ENCODE data around the gene ABCG1.
"Not testable (repeated sequence)": the region's sequence is repeated elsewhere in the genome, so short reads cannot be mapped to it uniquely, and the experiment has no call there.

Gene ABCG1

DNA sequence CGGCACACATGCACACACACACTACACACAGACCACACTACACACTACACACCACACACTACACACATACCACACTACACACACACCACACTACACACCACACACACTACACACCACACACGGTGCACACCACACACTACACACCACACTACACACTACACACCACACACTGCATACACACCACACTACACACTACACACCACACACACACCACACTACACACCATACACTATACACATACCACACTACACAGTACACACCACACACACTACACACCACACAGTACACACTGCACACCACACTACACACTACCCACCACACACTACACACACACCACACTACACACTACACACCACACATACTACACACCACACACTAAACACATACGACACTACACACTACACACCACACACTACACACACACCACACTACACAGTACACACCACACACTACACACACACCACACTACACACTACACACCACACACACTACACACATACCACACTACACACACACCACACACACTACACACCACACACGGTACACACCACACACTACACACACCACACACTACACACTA is 73.7 kb downstream of the ABCG1 start:
- H3K27me3 ChIP-seq (ENCODE audit: control insufficient read depth, insufficient read depth, low read length); H3K36me3 ChIP-seq (ENCODE audit: insufficient read depth, low read length); H3K9me3 ChIP-seq (replicated peaks; ENCODE audit: low read length); H3K4me2 ChIP-seq (ENCODE audit: low read length); H3K4me3 ChIP-seq (ENCODE audit: low read length); H3K4me1 ChIP-seq (ENCODE audit: control insufficient read depth, insufficient read depth, low read length); H3K9ac ChIP-seq (ENCODE audit: low read depth, low read length): not testable (repeated sequence)

DNA sequence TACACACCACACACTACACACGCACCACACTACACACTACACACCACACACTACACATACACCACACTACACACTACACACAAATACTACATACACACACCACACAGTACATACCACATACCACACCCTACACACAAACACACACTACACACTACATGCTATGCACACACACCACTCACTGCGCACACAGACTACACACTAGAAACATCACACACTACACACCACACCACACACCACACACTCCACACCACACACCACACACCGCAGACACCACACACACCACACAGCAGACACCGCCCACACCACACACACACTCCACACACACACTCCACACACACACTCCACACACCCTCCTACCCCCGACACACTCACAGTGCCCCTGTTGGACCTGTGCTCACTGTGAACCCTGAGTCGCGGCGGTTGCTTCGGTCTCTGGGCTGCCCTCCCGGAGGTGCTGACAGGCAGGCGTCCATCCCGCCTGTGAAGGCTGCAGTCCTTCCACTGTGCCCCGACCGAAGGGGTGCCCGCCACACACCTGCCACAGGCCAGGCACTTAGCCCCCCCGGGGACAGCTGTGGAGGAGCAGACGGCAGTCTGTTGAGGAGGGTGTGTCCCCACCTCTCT is 74.8 kb downstream of the ABCG1 start:
- Histone ChIP-seq H3K36me3 (ENCODE audit: insufficient read depth, low read length) (no peaks in the 10 kb centered on the region), H3K4me3 (ENCODE audit: low read length) (no peak overlapping the region), H3K4me2 (ENCODE audit: low read length) (no peak overlapping the region), H3K4me1 (ENCODE audit: control insufficient read depth, insufficient read depth, low read length) (no peaks in the 10 kb centered on the region), H3K27me3 (ENCODE audit: control insufficient read depth, insufficient read depth, low read length) (peaks cover 4% of the 10 kb centered on the region), H3K9me3 (replicated peaks; ENCODE audit: low read length) (no peaks in the 10 kb centered on the region), H3K9ac (ENCODE audit: low read depth, low read length) (no peak overlapping the region)

DNA sequence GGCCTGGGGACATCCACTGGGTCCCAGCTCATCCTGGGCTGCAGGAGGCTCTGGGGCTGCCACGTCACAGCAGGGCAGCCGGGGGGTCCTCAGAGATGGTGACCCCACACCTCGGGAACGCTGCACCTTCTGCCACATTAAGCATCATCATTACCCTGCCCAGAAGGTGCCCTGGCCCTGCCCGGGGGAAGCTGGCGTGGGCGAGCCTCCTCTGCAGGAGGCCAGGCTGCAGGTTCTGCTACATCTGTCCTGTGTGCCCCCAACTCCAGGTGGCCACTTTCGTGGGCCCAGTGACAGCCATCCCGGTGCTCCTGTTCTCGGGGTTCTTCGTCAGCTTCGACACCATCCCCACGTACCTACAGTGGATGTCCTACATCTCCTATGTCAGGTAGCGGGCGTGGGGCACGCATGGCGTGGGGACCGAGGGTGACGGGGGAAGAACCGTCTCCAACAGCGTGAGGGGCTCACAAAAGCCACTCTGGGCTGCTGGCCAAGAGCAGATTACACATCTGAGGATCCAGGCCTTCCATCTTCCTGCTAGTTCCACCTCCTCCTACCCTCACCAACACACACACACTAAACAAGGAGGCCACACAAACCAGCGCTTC is 75.4 kb downstream of the ABCG1 start:
- peaks cover 4% of the 10 kb centered on the region for H3K27me3 ChIP-seq (ENCODE audit: control insufficient read depth, insufficient read depth, low read length)
- no peaks in the 10 kb centered on the region for H3K9me3 ChIP-seq (replicated peaks; ENCODE audit: low read length)
- no peaks in the 10 kb centered on the region for H3K36me3 ChIP-seq (ENCODE audit: insufficient read depth, low read length)
- no peak overlapping the region for H3K9ac ChIP-seq (ENCODE audit: low read depth, low read length)
- H3K4me1 ChIP-seq (ENCODE audit: control insufficient read depth, insufficient read depth, low read length): no peaks in the 10 kb centered on the region
- no peak overlapping the region for H3K4me2 ChIP-seq (ENCODE audit: low read length)
- no peak overlapping the region for H3K4me3 ChIP-seq (ENCODE audit: low read length)

DNA sequence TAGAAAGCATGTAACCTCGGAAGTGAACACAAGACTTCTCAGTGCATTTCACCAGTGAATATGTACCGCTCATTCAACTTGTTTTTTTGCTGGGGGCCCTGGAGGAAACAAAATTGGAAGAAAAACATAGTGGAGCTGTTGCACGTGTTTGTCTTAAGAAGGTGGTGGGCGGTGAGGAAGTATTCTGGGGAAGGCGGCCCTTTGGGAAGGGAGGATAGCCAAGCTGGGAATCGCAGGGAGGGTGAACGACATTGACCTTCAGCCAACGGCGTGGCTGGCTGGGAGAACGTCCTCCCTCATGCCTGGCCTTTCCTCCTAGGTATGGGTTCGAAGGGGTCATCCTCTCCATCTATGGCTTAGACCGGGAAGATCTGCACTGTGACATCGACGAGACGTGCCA is 76.9 kb downstream of the ABCG1 start:
- no peaks in the 10 kb centered on the region for H3K9me3 ChIP-seq (replicated peaks; ENCODE audit: low read length)
- H3K4me2 ChIP-seq (ENCODE audit: low read length): no peak overlapping the region
- no peak overlapping the region for H3K4me3 ChIP-seq (ENCODE audit: low read length)
- no peak overlapping the region for H3K9ac ChIP-seq (ENCODE audit: low read depth, low read length)
- H3K27me3 ChIP-seq (ENCODE audit: control insufficient read depth, insufficient read depth, low read length): peaks cover 4% of the 10 kb centered on the region
- no peaks in the 10 kb centered on the region for H3K4me1 ChIP-seq (ENCODE audit: control insufficient read depth, insufficient read depth, low read length)
- H3K36me3 ChIP-seq (ENCODE audit: insufficient read depth, low read length): no peaks in the 10 kb centered on the region

DNA sequence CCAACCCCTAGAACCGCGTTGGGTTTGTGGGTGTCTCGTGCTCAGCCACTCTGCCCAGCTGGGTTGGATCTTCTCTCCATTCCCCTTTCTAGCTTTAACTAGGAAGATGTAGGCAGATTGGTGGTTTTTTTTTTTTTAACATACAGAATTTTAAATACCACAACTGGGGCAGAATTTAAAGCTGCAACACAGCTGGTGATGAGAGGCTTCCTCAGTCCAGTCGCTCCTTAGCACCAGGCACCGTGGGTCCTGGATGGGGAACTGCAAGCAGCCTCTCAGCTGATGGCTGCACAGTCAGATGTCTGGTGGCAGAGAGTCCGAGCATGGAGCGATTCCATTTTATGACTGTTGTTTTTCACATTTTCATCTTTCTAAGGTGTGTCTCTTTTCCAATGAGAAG is 77.6 kb downstream of the ABCG1 start:
- Histone ChIP-seq H3K9me3 (replicated peaks; ENCODE audit: low read length) (no peaks in the 10 kb centered on the region), H3K9ac (ENCODE audit: low read depth, low read length) (no peak overlapping the region), H3K4me1 (ENCODE audit: control insufficient read depth, insufficient read depth, low read length) (no peaks in the 10 kb centered on the region), H3K4me2 (ENCODE audit: low read length) (no peak overlapping the region), H3K27me3 (ENCODE audit: control insufficient read depth, insufficient read depth, low read length) (peaks cover 4% of the 10 kb centered on the region), H3K36me3 (ENCODE audit: insufficient read depth, low read length) (no peaks in the 10 kb centered on the region), H3K4me3 (ENCODE audit: low read length) (no peak overlapping the region)

DNA sequence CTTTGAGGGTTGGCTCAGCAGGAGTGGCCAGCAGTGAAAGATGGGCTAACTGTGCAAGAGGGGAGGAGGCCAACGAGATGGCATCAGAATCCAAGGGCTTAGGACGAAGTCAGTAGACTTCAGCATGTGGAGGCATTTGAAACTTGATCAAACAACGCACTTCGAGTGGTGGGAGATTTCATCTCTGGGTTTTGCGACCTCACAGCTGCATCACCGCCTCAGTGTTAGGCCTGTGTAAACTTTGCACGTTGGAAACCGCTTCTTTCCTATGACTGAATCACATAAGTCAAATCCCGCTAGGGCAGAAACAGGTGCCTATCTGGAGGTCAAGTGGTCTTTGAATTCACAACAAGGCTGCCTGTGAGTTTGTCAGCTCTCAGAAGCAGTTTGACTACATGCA is 78.4 kb downstream of the ABCG1 start:
- H3K27me3 ChIP-seq (ENCODE audit: control insufficient read depth, insufficient read depth, low read length): peaks cover 8% of the 10 kb centered on the region
- H3K9ac ChIP-seq (ENCODE audit: low read depth, low read length): no peak overlapping the region
- H3K4me2 ChIP-seq (ENCODE audit: low read length): no peak overlapping the region
- no peak overlapping the region for H3K4me3 ChIP-seq (ENCODE audit: low read length)
- H3K4me1 ChIP-seq (ENCODE audit: control insufficient read depth, insufficient read depth, low read length): no peaks in the 10 kb centered on the region
- no peaks in the 10 kb centered on the region for H3K36me3 ChIP-seq (ENCODE audit: insufficient read depth, low read length)
- no peaks in the 10 kb centered on the region for H3K9me3 ChIP-seq (replicated peaks; ENCODE audit: low read length)

DNA sequence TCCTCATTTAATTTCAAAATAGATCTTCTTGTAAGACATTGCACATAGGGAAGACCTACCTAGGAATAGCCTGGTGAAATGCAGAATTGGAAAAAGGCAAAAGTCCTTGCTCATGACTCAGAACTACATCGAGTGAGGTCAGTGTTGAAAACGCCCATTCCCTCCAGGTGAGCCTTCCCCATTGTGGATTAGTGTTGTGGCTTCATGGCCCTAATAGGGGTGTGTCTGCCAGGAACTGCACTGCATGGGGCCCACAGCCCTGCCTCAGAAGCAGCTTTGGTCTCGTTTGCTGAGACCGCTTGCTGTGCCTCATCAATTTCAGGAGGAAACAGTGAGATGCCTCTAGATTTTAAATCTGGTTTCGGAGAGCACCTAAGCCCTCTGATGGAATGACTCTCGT is 79.3 kb downstream of the ABCG1 start:
- H3K36me3 ChIP-seq (ENCODE audit: insufficient read depth, low read length): no peaks in the 10 kb centered on the region
- no peak overlapping the region for H3K9ac ChIP-seq (ENCODE audit: low read depth, low read length)
- H3K9me3 ChIP-seq (replicated peaks; ENCODE audit: low read length): no peaks in the 10 kb centered on the region
- H3K27me3 ChIP-seq (ENCODE audit: control insufficient read depth, insufficient read depth, low read length): peaks cover 11% of the 10 kb centered on the region
- no peak overlapping the region for H3K4me2 ChIP-seq (ENCODE audit: low read length)
- H3K4me3 ChIP-seq (ENCODE audit: low read length): no peak overlapping the region
- H3K4me1 ChIP-seq (ENCODE audit: control insufficient read depth, insufficient read depth, low read length): no peaks in the 10 kb centered on the region

GRCh38 chr21:42298657-42299056 is 79.7 kb downstream of the ABCG1 start:
- no peaks in the 10 kb centered on the region for H3K36me3 ChIP-seq (ENCODE audit: insufficient read depth, low read length)
- no peak overlapping the region for H3K4me3 ChIP-seq (ENCODE audit: low read length)
- H3K27me3 ChIP-seq (ENCODE audit: control insufficient read depth, insufficient read depth, low read length): peaks cover 15% of the 10 kb centered on the region
- no peak overlapping the region for H3K4me2 ChIP-seq (ENCODE audit: low read length)
- no peaks in the 10 kb centered on the region for H3K4me1 ChIP-seq (ENCODE audit: control insufficient read depth, insufficient read depth, low read length)
- H3K9me3 ChIP-seq (replicated peaks; ENCODE audit: low read length): no peaks in the 10 kb centered on the region
- H3K9ac ChIP-seq (ENCODE audit: low read depth, low read length): no peak overlapping the region

GRCh38 chr21:42299324-42300044 is 80.5 kb downstream of the ABCG1 start:
- Histone ChIP-seq H3K9ac (ENCODE audit: low read depth, low read length) (no peak overlapping the region), H3K4me3 (ENCODE audit: low read length) (no peak overlapping the region), H3K9me3 (replicated peaks; ENCODE audit: low read length) (no peaks in the 10 kb centered on the region), H3K27me3 (ENCODE audit: control insufficient read depth, insufficient read depth, low read length) (peaks cover 18% of the 10 kb centered on the region), H3K36me3 (ENCODE audit: insufficient read depth, low read length) (no peaks in the 10 kb centered on the region), H3K4me1 (ENCODE audit: control insufficient read depth, insufficient read depth, low read length) (no peaks in the 10 kb centered on the region), H3K4me2 (ENCODE audit: low read length) (no peak overlapping the region)

DNA sequence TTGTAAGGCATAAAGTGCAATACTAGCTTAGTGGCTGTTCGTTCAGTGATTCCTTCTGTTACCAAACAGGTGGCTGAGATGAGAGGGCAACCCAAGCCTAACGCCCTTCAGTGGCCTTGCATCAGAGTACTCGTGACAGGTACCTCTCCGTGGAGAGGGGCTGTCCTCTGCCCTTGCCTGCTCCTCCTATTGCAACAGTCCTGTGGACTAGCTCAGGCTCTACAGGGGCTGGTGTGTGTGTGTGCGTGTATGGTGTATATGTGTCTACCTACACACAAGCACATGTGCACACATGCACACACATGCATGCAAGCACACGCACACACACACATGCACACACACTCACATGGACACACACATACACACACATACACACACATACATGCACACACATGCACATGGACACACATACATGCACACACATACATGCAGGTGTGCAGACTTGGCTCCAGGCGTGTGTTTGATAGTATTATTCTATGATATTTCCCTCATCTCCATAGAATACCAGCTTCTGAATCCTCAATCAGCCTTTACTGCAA is 81.2 kb downstream of the ABCG1 start:
- Histone ChIP-seq H3K27me3 (ENCODE audit: control insufficient read depth, insufficient read depth, low read length) (peaks cover 21% of the 10 kb centered on the region), H3K4me3 (ENCODE audit: low read length) (no peak overlapping the region), H3K4me1 (ENCODE audit: control insufficient read depth, insufficient read depth, low read length) (no peaks in the 10 kb centered on the region), H3K9ac (ENCODE audit: low read depth, low read length) (no peak overlapping the region), H3K9me3 (replicated peaks; ENCODE audit: low read length) (no peaks in the 10 kb centered on the region), H3K4me2 (ENCODE audit: low read length) (no peak overlapping the region), H3K36me3 (ENCODE audit: insufficient read depth, low read length) (no peaks in the 10 kb centered on the region)

GRCh38 chr21:42300956-42301355 is 82.0 kb downstream of the ABCG1 start:
- H3K9ac ChIP-seq (ENCODE audit: low read depth, low read length): no peak overlapping the region
- peaks cover 21% of the 10 kb centered on the region for H3K27me3 ChIP-seq (ENCODE audit: control insufficient read depth, insufficient read depth, low read length)
- H3K4me2 ChIP-seq (ENCODE audit: low read length): no peak overlapping the region
- H3K36me3 ChIP-seq (ENCODE audit: insufficient read depth, low read length): no peaks in the 10 kb centered on the region
- H3K4me1 ChIP-seq (ENCODE audit: control insufficient read depth, insufficient read depth, low read length): no peaks in the 10 kb centered on the region
- H3K9me3 ChIP-seq (replicated peaks; ENCODE audit: low read length): no peaks in the 10 kb centered on the region
- H3K4me3 ChIP-seq (ENCODE audit: low read length): no peak overlapping the region
